Measurements from ENCODE around the gene NCOA3. TPM values are rescaled to one million over a fixed set of nuclear protein-coding genes. Genes with fewer than 3 reads are reported as not detected.
"Not testable (repeated sequence)": the region's sequence is repeated elsewhere in the genome, so short reads cannot be mapped to it uniquely, and the experiment has no call there.

The NCOA3 gene
- total RNA-seq, 1 experiment from 2014 or later, result 25.9 TPM

GRCh38 chr20:47456952-47457724 is 44.5 kb upstream of the NCOA3 start:
- Histone ChIP-seq H3K27me3 (ENCODE audit: insufficient read depth, low read length) (no peaks in the 10 kb centered on the region), H3K27ac (ENCODE audit: low read depth, low read length) (no peak overlapping the region), H3K9me3 (ENCODE audit: control insufficient read depth in 1 of 2, insufficient read depth in 1 of 2, low read depth in 1 of 2, low read length in 2 of 2) (no peaks in the 10 kb centered on the region), H3K4me1 (ENCODE audit: control insufficient read depth in 1 of 2, insufficient read depth in 2 of 2, low read length in 2 of 2) (peaks cover 28 to 38% of the 10 kb centered on the region in 2 experiments), H3K4me2 (ENCODE audit: low read length) (peak overlapping the region; percentile 24; the same call in 1 of the 2 replicates), H3K9ac (ENCODE audit: low read length) (no peak overlapping the region), H3K79me2 (ENCODE audit: insufficient read depth, low read length) (no peaks in the 10 kb centered on the region), H3K36me3 (ENCODE audit: control insufficient read depth in 1 of 2, insufficient read depth in 2 of 2, low read length in 2 of 2) (no peaks in the 10 kb centered on the region), H4K20me1 (ENCODE audit: insufficient read depth) (no peaks in the 10 kb centered on the region), H3K9me2 (ENCODE audit: insufficient read depth) (no peaks in the 10 kb centered on the region), H3K4me3 (replicated peaks in 1 of 2; ENCODE audit: low read depth in 1 of 2, low read length in 2 of 2) (no peak overlapping the region), H2AFZ (ENCODE audit: low read depth, low read length, poor library complexity, severe bottlenecking) (peak overlapping the region; percentile 3)
- intact Hi-C loops (cut with micrococcal nuclease), result no loop called here
- BruUV-seq (replicated peaks), result no TSS peak
- DNase-seq (ENCODE audit: low read depth, low spot score) (no peak), ATAC-seq (no peak)
- TF ChIP-seq SP1 (IDR thresholded peaks at IDR 0.05; ENCODE audit: low read depth) (0 out of 2 replicates have a peak, but pooled peaks have one; percentile 18), CBX3 (IDR thresholded peaks at IDR 0.05; ENCODE audit: low read depth) (no peak), FOSL1 (IDR thresholded peaks at IDR 0.05; ENCODE audit: low read depth) (peak; percentile 48; the same call in 1 of the 2 replicates)
- POLR2A ChIA-PET, result no interaction called here
- CTCF ChIA-PET, result no interaction called here
- RAD21 ChIA-PET (ENCODE audit: low non-redundant PET in 1 of 2, low total read pairs in 2 of 2, uncharacterized antibody in 2 of 2, unreplicated experiment in 2 of 2), result no interaction called here

GRCh38 chr20:47458280-47459050 is 43.2 kb upstream of the NCOA3 start:
- H3K27me3 ChIP-seq (ENCODE audit: insufficient read depth, low read length); ATAC-seq; H3K9me2 ChIP-seq (ENCODE audit: insufficient read depth); H3K36me3 ChIP-seq (ENCODE audit: control insufficient read depth in 1 of 2, insufficient read depth in 2 of 2, low read length in 2 of 2); H4K20me1 ChIP-seq (ENCODE audit: insufficient read depth); H3K4me3 ChIP-seq (replicated peaks in 1 of 2; ENCODE audit: low read depth in 1 of 2, low read length in 2 of 2); DNase-seq (ENCODE audit: low read depth, low spot score); H3K79me2 ChIP-seq (ENCODE audit: insufficient read depth, low read length); H2AFZ ChIP-seq (ENCODE audit: low read depth, low read length, poor library complexity, severe bottlenecking); intact Hi-C loops (cut with micrococcal nuclease); H3K4me2 ChIP-seq (ENCODE audit: low read length); H3K27ac ChIP-seq (ENCODE audit: low read depth, low read length); H3K9me3 ChIP-seq (ENCODE audit: control insufficient read depth in 1 of 2, insufficient read depth in 1 of 2, low read depth in 1 of 2, low read length in 2 of 2); H3K9ac ChIP-seq (ENCODE audit: low read length); BruUV-seq (replicated peaks); POLR2A ChIA-PET: not testable (repeated sequence)
- ChIA-PET CTCF (interaction anchor here (0.6 kb wide), 1 partner anchor 188 kb away, joined by 3 read pairs; no protein-coding TSS in a partner anchor), RAD21 (ENCODE audit: low non-redundant PET in 1 of 2, low total read pairs in 2 of 2, uncharacterized antibody in 2 of 2, unreplicated experiment in 2 of 2) (interaction anchor here in 1 of 2 experiments (0.7 kb wide), 1 partner anchor 1071 kb away, joined by 3 read pairs; no protein-coding TSS in a partner anchor)
- H3K4me1 ChIP-seq (ENCODE audit: control insufficient read depth in 1 of 2, insufficient read depth in 2 of 2, low read length in 2 of 2), result peaks cover 16 to 25% of the 10 kb centered on the region in 2 experiments

Data from HCT116 (cell line).